Right cardiac atrium (tissue), 5 donors: Measurements from ENCODE around the gene KCNK15. TPM values are rescaled to one million over a fixed set of nuclear protein-coding genes. Genes with fewer than 3 reads are reported as not detected.
"Not testable (repeated sequence)": the region's sequence is repeated elsewhere in the genome, so short reads cannot be mapped to it uniquely, and the experiment has no call there.

Source experiments
- ATAC-seq, 2 donors: fragments of 200-7000 bp; cut with Tn5 transposase; one replicate each; pipeline versions ENCODE4 v1.8.0 to v1.9.1; 2020; ENCODE audit warnings: moderate library complexity in 2 of 2, mild to moderate bottlenecking in 1 of 2
- DNase-seq, 3 donors: peaks; one replicate each; pipeline ENCODE4 v3.0.0-alpha.2; 2020
- H3K27ac ChIP-seq: one replicate; pipeline ENCODE4 v1.5.1; 2013; ENCODE audit warnings: mild to moderate bottlenecking, low read length, control low read depth, moderate library complexity
- H3K27me3 ChIP-seq: one replicate; pipeline ENCODE4 v1.6.1; 2013; ENCODE audit not compliant: control insufficient read depth, insufficient read depth
- H3K4me1 ChIP-seq: one replicate; pipeline ENCODE4 v1.6.1; 2013; ENCODE audit warnings: low read length; ENCODE audit not compliant: control insufficient read depth, insufficient read depth
- H3K4me3 ChIP-seq: one replicate; pipeline ENCODE4 v1.5.1; 2013; ENCODE audit warnings: low read length, control low read depth
- H3K9me3 ChIP-seq: one replicate; pipeline ENCODE4 v1.6.1; 2013; ENCODE audit warnings: low read length; ENCODE audit not compliant: control insufficient read depth
- WGBS: extraction: QIAGEN DNeasy Blood & Tissue Kit; methylation state at CpG from one replicate; pipeline ENCODE4 v1.1.7; 2013; 5-methylcytosine and 5-hydroxymethylcytosine counted together
- intact Hi-C, 4 donors: fragments of 100-400 bp; cut with DNase I; formaldehyde crosslinking; loops; one replicate each; pipeline versions ENCODE4 v1.11.0 to v1.14.0; 2022 to 2023
- long read RNA-seq, 4 donors: library from polyadenylated mRNA; unstranded; transcript quantifications; one replicate each; pipeline ENCODE4 v2.0.0, GENCODE V29; 2020 to 2021
- polyA plus RNA-seq: library from polyadenylated mRNA; stranded (reverse); fragments of 200-250 nt; gene quantifications from one replicate; pipeline ENCODE4 v1.2.3, GENCODE V29; 2013
- total RNA-seq, 4 donors: library from RNA; stranded (reverse); fragmentation: NEBNext Ultra II Directional; extraction: Animal tissue kit (Norgen Biotek cat#: 25700); gene quantifications; one replicate each; pipeline ENCODE4 v1.2.1, GENCODE V29; 2021
- donor health status: healthy with polysubstance abuse.
- donor health status: DM: no; HTN: yes; CAD: no.
- donor health status: DM: no; HTN: no; CAD: no.
- donor health status: DM: no; HTN: yes; CAD: no; lungs with severe emphysema.
- donor health status: DM: yes; HTN: yes; CAD: no.

Gene KCNK15
- total RNA-seq (1 to 10 TPM in 3 of 4 donors, under 1 TPM in 1; 0.65 to 1.3 (median 1.1) TPM), polyA plus RNA-seq (0.70 TPM)
- long read RNA-seq, donor 1, transcript KCNK15-201 (2 exons, 2,599 nt) = major isoform, 5 of 6 reads
- long read RNA-seq, donor 1, partial matches to known transcripts = 0 of 6 reads
- long read RNA-seq, donor 1, other reads (novel, unspliced or antisense) = 1 of 6 reads
- long read RNA-seq, donor 2, partial matches to known transcripts = 0 of 3 reads
- long read RNA-seq, donor 2, other reads (novel, unspliced or antisense) = 2 of 3 reads
- long read RNA-seq, donor 3, partial matches to known transcripts = 0 of 1 reads
- long read RNA-seq, donor 3, other reads (novel, unspliced or antisense) = 1 of 1 reads
- long read RNA-seq, donor 4, partial matches to known transcripts = 0 of 2 reads
- long read RNA-seq, donor 4, other reads (novel, unspliced or antisense) = 0 of 2 reads

GRCh38 chr20:44745598-44746366 is at the start of gene KCNK15:
Gene KCNK15 (plus strand): TSS chr20:44745865. CDS start chr20:44745911, 46 bp downstream.
- ATAC-seq (peak; percentile 76 to 78), DNase-seq (peak; percentile 66 to 87 (median 80))
- Histone ChIP-seq H3K9me3 (no peaks in the 10 kb centered on the region), H3K4me3 (peak within 1 kb of the TSS; percentile 45), H3K27me3 (no peaks in the 10 kb centered on the region), H3K27ac (no peak within 1 kb of the TSS), H3K4me1 (peaks cover 3% of the 10 kb centered on the region)
- 1% methylated on average over 81 of the region's 81 CpGs for WGBS
- intact Hi-C loops = loop anchor here in 3 of 4 donors (2.0 to 5.0 kb wide), 2 partner anchors 121 to 122 kb away; no protein-coding TSS in a partner anchor

GRCh38 chr20:44696315-44696714 is 49.4 kb upstream of the KCNK15 start:
- Histone ChIP-seq H3K27me3 (no peaks in the 10 kb centered on the region), H3K4me3 (no peak overlapping the region), H3K4me1 (peaks cover 6% of the 10 kb centered on the region), H3K27ac (peak overlapping the region; percentile 55), H3K9me3 (no peaks in the 10 kb centered on the region)
- DNase-seq = no peak
- intact Hi-C loops = no loop called here
- 93% methylated on average over 3 of the region's 3 CpGs for whole genome bisulfite sequencing
- no peak for ATAC-seq

GRCh38 chr20:44697041-44697440 is 48.6 kb upstream of the KCNK15 start:
- ATAC-seq, H3K27me3 ChIP-seq, H3K4me3 ChIP-seq, intact Hi-C loops, DNase-seq, H3K9me3 ChIP-seq, H3K27ac ChIP-seq: not testable (repeated sequence)
- 95% methylated on average over 5 of the region's 5 CpGs for WGBS
- H3K4me1 ChIP-seq = peaks cover 10% of the 10 kb centered on the region

GRCh38 chr20:44698351-44698750 is 47.3 kb upstream of the KCNK15 start:
- 59% methylated on average over 3 of the region's 3 CpGs for WGBS
- DNase-seq = peak in 1 of 3 donors; percentile 20
- Histone ChIP-seq H3K4me3 (no peak overlapping the region), H3K27me3 (no peaks in the 10 kb centered on the region), H3K9me3 (no peaks in the 10 kb centered on the region), H3K27ac (no peak overlapping the region), H3K4me1 (peaks cover 17% of the 10 kb centered on the region)
- ATAC-seq = no peak
- intact Hi-C loops = no loop called here

GRCh38 chr20:44700306-44700705 is 45.4 kb upstream of the KCNK15 start:
- Histone ChIP-seq H3K4me3 (no peak overlapping the region), H3K4me1 (peaks cover 14% of the 10 kb centered on the region), H3K27me3 (no peaks in the 10 kb centered on the region), H3K9me3 (no peaks in the 10 kb centered on the region), H3K27ac (no peak overlapping the region)
- WGBS = 93% methylated on average over 11 of the region's 11 CpGs
- DNase-seq (peak in 1 of 3 donors; percentile 42), ATAC-seq (no peak)
- intact Hi-C loops = no loop called here

- DNase-seq = peak in 1 of 3 donors; percentile 48
- H3K4me1 ChIP-seq = peaks cover 15% of the 10 kb centered on the region
- no peak for ATAC-seq
- intact Hi-C loops = no loop called here
- WGBS = 82% methylated on average over 15 of the region's 15 CpGs
- no peak overlapping the region for H3K27ac ChIP-seq
- no peaks in the 10 kb centered on the region for H3K27me3 ChIP-seq
- no peak overlapping the region for H3K4me3 ChIP-seq
- H3K9me3 ChIP-seq = no peaks in the 10 kb centered on the region
Observed at GRCh38 chr20:44701118-44701857, 44.4 kb upstream of the KCNK15 start.

GRCh38 chr20:44701858-44702256 is 43.8 kb upstream of the KCNK15 start:
- ATAC-seq = no peak
- Histone ChIP-seq H3K9me3 (no peaks in the 10 kb centered on the region), H3K4me1 (peaks cover 20% of the 10 kb centered on the region), H3K27ac (no peak overlapping the region), H3K27me3 (no peaks in the 10 kb centered on the region), H3K4me3 (no peak overlapping the region)
- WGBS = 86% methylated on average over 7 of the region's 7 CpGs
- DNase-seq = no peak
- intact Hi-C loops = no loop called here

GRCh38 chr20:44702776-44703175 is 42.9 kb upstream of the KCNK15 start:
- peak; percentile 90 to 91 for ATAC-seq
- 5% methylated on average over 9 of the region's 9 CpGs for WGBS

GRCh38 chr20:44703183-44703925 is 42.3 kb upstream of the KCNK15 start:
- Histone ChIP-seq H3K4me3 (no peak overlapping the region), H3K27me3 (no peaks in the 10 kb centered on the region), H3K27ac (peak overlapping the region; percentile 74), H3K9me3 (no peaks in the 10 kb centered on the region), H3K4me1 (peaks cover 20% of the 10 kb centered on the region)
- WGBS = 37% methylated on average over 12 of the region's 12 CpGs
- ATAC-seq = peak; percentile 40 to 57
- peak in 1 of 3 donors; percentile 12 for DNase-seq
- intact Hi-C loops = no loop called here

More at GRCh38 chr20:44702776-44703175, 42.9 kb upstream of the KCNK15 start:
- DNase-seq = peak; percentile 91 to 96 (median 96)
- Histone ChIP-seq H3K4me1 (peaks cover 20% of the 10 kb centered on the region), H3K9me3 (no peaks in the 10 kb centered on the region), H3K27me3 (no peaks in the 10 kb centered on the region), H3K27ac (peak overlapping the region; percentile 74), H3K4me3 (no peak overlapping the region)
- intact Hi-C loops = no loop called here

- DNase-seq (peak in 2 of 3 donors; percentile 51 to 56), ATAC-seq (no peak)
- peaks cover 20% of the 10 kb centered on the region for H3K4me1 ChIP-seq
- intact Hi-C loops = no loop called here
- no peaks in the 10 kb centered on the region for H3K9me3 ChIP-seq
- H3K27me3 ChIP-seq = no peaks in the 10 kb centered on the region
- H3K27ac ChIP-seq = peak overlapping the region; percentile 74
- H3K4me3 ChIP-seq = no peak overlapping the region
- WGBS = 79% methylated on average over 9 of the region's 9 CpGs
Observed at GRCh38 chr20:44703956-44704488, 41.6 kb upstream of the KCNK15 start.
